Measurements from ENCODE around the gene ISLR. TPM values are rescaled to one million over a fixed set of nuclear protein-coding genes. Genes with fewer than 3 reads are reported as not detected.

Gene ISLR
- total RNA-seq = 89.9 TPM in 2 replicates

GRCh38 chr15:74173380-74174218, at the start of gene ISLR:
Gene ISLR (plus strand): TSS chr15:74173710. CDS start chr15:74174859, 1,149 bp downstream.

GRCh38 chr15:74130155-74130848, 43.2 kb upstream of the ISLR start, which contains the start of gene ISLR2:
Gene ISLR2 (plus strand): TSS chr15:74130586. CDS start chr15:74132755, 2,169 bp downstream.

GRCh38 chr15:74202452-74203401, 29.2 kb downstream of the ISLR start, which contains the start of gene STRA6:
Gene STRA6 (minus strand): TSS chr15:74202787. CDS start chr15:74202267, 520 bp downstream.

Other genes starting within 250 kb of the ISLR start
- gene LOXL1, start 247.2 kb upstream of the ISLR start, total RNA-seq = 167 and 177 TPM in 2 replicates
- gene STOML1, start 181.4 kb upstream of the ISLR start, total RNA-seq = 13.8 and 20.8 TPM in 2 replicates
- 41.0 and 58.3 TPM in 2 replicates for gene PML, start 179.0 kb upstream of the ISLR start, total RNA-seq
- not detected in 2 replicates for gene GOLGA6A, start 91.2 kb upstream of the ISLR start, total RNA-seq
- 0.16 TPM in 1 of 2 replicates, not detected in the other for gene ISLR2, start 43.1 kb upstream of the ISLR start, total RNA-seq
- 0.16 TPM in 1 of 2 replicates, not detected in the other for gene STRA6, start 29.1 kb downstream of the ISLR start, total RNA-seq
- not detected in 2 replicates for gene CCDC33, start 62.6 kb downstream of the ISLR start, total RNA-seq
- 0.36 and 1.9 TPM in 2 replicates for gene CYP11A1, start 193.9 kb downstream of the ISLR start, total RNA-seq

Data from cardiac atrium fibroblast (primary cell).